Left ventricle myocardium superior (tissue), 1 donor: ENCODE measurements around the gene SEC24D. TPM values are rescaled to one million over a fixed set of nuclear protein-coding genes. Genes with fewer than 3 reads are reported as not detected.
"Not testable (repeated sequence)": the region's sequence is repeated elsewhere in the genome, so short reads cannot be mapped to it uniquely, and the experiment has no call there.

Experiments used
- ATAC-seq: fragments of 200-7000 bp; cut with Tn5 transposase; one replicate; pipeline ENCODE4 v1.9.1; 2020; ENCODE audit warnings: mild to moderate bottlenecking, moderate library complexity
- DNase-seq: peaks from one replicate; pipeline ENCODE4 v3.0.0-alpha.2; 2020
- intact Hi-C: fragments of 100-400 bp; cut with micrococcal nuclease; formaldehyde crosslinking; loops from one replicate; pipeline ENCODE4 v1.11.0; 2022
- total RNA-seq: library from RNA; stranded (reverse); fragmentation: NEBNext Ultra II Directional; extraction: Animal tissue kit (Norgen Biotek cat#: 25700); gene quantifications from one replicate; pipeline ENCODE4 v1.2.1, GENCODE V29; 2021
- donor health status: DM: no; HTN: yes; CAD: no; lungs with severe emphysema.

SEC24D gene
- total RNA-seq, 1 donor from 2014 or later = 12.5 TPM

GRCh38 chr4:118817178-118817930 is 18.6 kb downstream of the SEC24D start:
- DNase-seq = no peak
- intact Hi-C loops = no loop called here
- ATAC-seq = no peak

- DNase-seq (no peak), ATAC-seq (no peak)
- intact Hi-C loops = no loop called here
Measured at GRCh38 chr4:118816538-118817177, 19.3 kb downstream of the SEC24D start.

- intact Hi-C loops = no loop called here
- DNase-seq (no peak), ATAC-seq (no peak)
Measured at GRCh38 chr4:118814891-118815290, 21.0 kb downstream of the SEC24D start.

GRCh38 chr4:118814058-118814457 is 21.9 kb downstream of the SEC24D start:
- intact Hi-C loops = no loop called here
- peak; percentile 86 for ATAC-seq
- no peak for DNase-seq

- ATAC-seq (no peak), DNase-seq (no peak)
- intact Hi-C loops = no loop called here
Measured at GRCh38 chr4:118813561-118813960, 22.4 kb downstream of the SEC24D start.

- intact Hi-C loops = no loop called here
- no peak for ATAC-seq
Measured at GRCh38 chr4:118811832-118812231, 24.1 kb downstream of the SEC24D start.

GRCh38 chr4:118810991-118811764 is 24.7 kb downstream of the SEC24D start:
- ATAC-seq = peak; percentile 47
- no peak for DNase-seq
- intact Hi-C loops = no loop called here

More at GRCh38 chr4:118811832-118812231, 24.1 kb downstream of the SEC24D start:
- no peak for DNase-seq

GRCh38 chr4:118807659-118808058 is 28.3 kb downstream of the SEC24D start:
- intact Hi-C loops = no loop called here
- no peak for DNase-seq
- ATAC-seq = no peak

- ATAC-seq = peak; percentile 23
- intact Hi-C loops = no loop called here
- DNase-seq = no peak
Measured at GRCh38 chr4:118803253-118803652, 32.7 kb downstream of the SEC24D start.

GRCh38 chr4:118801895-118802575 is 33.9 kb downstream of the SEC24D start:
- ATAC-seq (peak; percentile 71), DNase-seq (no peak)
- intact Hi-C loops = no loop called here

GRCh38 chr4:118799231-118799942 is 36.5 kb downstream of the SEC24D start:
- intact Hi-C loops = no loop called here
- DNase-seq = no peak
- ATAC-seq = no peak

- intact Hi-C loops = no loop called here
- no peak for ATAC-seq
- DNase-seq = no peak
Measured at GRCh38 chr4:118798658-118799057, 37.3 kb downstream of the SEC24D start.

GRCh38 chr4:118797558-118798142 is 38.3 kb downstream of the SEC24D start:
- ATAC-seq (no peak), DNase-seq (no peak)
- intact Hi-C loops = no loop called here

- ATAC-seq, intact Hi-C loops, DNase-seq: not testable (repeated sequence)
Measured at GRCh38 chr4:118791690-118792446, 44.1 kb downstream of the SEC24D start.

- intact Hi-C loops = no loop called here
- ATAC-seq = no peak
- DNase-seq = no peak
Measured at GRCh38 chr4:118790544-118790943, 45.4 kb downstream of the SEC24D start.

GRCh38 chr4:118788911-118789310 is 47.0 kb downstream of the SEC24D start:
- DNase-seq (no peak), ATAC-seq (peak; percentile 19)
- intact Hi-C loops = no loop called here

- intact Hi-C loops = no loop called here
- no peak for ATAC-seq
- DNase-seq = no peak
Measured at GRCh38 chr4:118787844-118788380, 48.0 kb downstream of the SEC24D start.

- intact Hi-C loops = no loop called here
- ATAC-seq (no peak), DNase-seq (no peak)
Measured at GRCh38 chr4:118784776-118785175, 51.1 kb downstream of the SEC24D start.
